Activated naive CD8-positive, alpha-beta T cell treated with anti-CD3 and anti-CD28 coated beads, Interleukin-2, amount 50 U/mL, for 16 hours (primary cell): ENCODE results near the gene FAM25G.

Experiments
- DNase-seq: peaks from one replicate; pipeline ENCODE4 v3.0.0-alpha.2; 2020; ENCODE audit warnings: low read depth, low spot score

The FAM25G gene

DNA sequence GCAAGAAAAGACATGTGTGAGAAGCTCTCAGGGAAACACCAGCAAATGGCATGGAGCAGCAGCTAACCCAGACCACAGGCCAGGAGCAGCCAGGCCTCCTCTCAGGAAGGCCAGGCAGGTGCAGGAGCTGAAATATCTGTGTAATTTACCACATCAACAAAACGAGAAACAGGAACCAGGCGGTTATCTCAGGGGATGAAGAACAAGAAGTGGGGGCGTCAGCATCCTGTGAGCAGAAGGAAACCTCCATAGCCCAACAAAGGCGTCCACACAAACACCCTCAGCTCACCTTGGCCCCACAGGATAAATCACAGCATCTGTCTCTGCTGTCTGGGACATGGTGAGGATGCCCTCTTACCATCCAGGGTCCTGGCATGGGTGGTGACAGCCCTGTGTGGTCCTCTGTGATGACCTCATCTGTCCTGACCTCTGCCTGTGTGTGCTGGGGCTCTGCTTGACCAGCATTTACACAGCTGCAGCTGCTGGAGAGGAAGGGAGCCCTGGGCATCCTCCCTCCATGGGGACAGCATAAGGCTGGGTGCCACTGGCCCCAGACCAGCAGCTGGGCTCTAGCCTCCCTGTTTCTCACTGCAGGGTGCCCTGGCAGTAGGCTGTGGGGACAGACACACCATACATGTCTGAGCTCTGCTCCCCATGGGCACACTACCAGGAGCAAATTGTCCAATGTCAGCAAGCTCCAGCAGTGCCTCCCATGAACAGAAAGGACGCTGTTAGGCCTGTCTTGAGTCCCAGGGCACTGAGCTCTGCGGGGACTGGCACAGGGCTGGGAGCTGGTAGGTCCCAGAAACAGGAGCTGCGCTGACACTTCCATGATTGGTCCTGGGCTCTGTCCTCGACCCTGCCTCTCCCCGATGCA is 42.2 kb downstream of the FAM25G start:
- no peak for DNase-seq

DNA sequence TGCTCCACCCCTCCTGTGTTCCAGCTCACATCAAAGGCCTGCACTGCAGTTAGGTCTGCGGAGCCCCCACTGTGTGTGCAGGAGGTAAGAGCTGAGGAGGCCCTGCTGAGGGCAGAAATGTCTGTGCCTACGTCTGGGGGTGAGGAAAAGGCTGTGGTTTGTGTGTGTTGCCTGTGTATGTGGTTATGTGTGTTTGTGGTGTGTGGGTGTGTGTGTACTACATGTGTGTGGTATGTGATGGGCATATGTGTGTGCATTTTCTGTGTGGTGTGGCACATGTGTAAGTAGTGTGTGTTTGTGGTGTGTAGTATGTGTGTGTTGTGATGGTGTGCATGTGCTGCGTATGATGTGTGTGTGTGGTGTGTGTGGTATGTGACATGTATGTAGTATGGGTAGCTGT is 43.8 kb downstream of the FAM25G start:
- DNase-seq: no peak

DNA sequence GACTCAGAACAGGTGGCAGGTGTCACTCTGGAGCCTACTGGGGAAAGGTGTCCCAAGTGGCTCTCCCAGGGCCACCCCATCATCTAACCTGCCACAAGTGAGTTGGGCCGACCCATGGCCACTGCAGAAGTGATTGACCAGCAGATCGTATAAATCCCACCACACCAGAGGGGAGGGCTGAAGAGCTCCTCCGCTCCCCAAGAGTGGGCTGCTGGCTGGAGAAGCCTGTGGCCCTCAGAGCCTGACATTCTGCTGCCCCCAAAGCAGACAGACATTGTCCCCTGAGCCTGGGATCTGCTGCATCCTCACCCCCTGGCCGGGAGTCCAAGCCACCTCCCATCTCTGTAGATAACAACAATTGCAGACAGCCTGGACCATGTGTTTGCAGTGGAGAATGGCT is 44.3 kb downstream of the FAM25G start:
- no peak for DNase-seq

DNA sequence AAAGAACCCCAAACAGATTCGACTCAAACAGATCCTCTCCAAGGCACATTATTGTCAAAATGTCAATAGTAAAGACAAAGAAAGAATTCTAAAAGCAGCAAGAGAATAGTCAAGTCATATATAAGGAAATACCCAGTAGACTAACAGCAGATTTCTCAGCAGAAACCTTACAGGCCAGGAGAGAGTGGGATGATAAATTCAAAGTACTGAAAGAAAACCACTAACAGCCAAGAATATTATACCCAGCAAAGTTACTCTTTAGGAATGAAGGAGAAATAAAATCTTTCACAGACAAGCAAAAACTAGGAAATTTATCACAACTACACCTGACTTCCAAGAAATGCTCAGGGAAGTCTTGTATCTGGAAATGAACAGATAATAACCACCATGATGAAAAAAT is 45.8 kb downstream of the FAM25G start:
- DNase-seq: no peak

- DNase-seq: no peak
These were observed 47.5 kb downstream of the FAM25G start for GRCh38 chr10:47444047-47444446.

DNA sequence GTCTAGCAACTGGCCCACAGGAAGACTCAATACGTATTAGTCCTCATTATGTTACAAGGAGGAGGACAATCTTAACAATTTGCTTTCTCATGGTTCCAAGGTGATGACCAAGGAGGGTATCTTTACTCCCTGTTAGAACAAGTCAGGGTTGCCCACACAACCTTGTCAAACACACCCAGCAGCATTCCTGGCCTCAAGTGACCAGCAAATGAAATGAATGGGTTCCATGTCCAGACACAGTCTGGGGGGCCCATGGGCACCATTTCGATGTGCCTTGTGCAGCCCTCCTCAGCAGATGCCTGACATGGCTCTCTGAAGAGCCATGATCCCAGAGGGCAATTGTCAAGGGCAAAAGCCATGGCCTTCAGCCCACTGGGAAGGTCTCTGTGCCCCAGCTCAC is 48.4 kb downstream of the FAM25G start:
- no peak for DNase-seq

DNA sequence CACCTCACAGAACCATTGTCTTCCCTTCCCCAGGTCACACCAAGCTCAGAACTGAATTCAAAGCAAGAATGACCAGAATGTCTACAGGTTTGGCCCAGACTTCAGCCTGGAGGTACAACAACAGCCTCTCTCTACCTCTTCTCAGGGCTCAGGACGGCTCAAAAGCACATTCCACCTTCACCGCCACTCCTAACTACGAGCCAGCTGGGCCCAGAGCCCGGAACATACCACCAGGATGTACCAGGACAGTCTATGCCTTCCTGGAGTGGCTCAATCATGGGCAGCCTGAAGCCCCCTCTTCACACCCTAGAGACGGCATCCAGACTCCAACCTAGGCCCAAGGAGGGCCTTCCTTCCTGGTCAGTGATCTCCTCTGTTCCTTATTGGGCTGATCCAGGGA is 49.1 kb downstream of the FAM25G start:
- DNase-seq: no peak

DNA sequence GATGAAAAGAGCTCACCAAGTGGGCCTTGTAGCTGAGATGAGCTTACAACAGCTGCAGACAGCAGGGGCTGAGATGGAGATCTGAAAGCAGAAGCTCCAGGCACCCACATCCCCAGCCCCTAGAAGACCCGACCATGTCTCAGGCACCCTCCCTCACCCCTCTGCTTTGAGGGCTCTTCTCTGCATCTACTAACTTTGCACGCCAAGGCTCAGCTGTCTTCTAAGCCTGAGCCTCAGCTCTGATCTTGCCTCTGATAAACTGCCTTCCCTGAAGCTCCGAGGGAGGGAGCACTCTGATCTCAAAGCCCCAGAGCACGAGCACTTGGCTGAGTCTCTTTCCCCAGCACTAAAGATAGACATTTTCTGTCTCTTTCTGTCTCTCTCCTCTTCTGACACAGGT is 49.6 kb downstream of the FAM25G start:
- DNase-seq: no peak

DNA sequence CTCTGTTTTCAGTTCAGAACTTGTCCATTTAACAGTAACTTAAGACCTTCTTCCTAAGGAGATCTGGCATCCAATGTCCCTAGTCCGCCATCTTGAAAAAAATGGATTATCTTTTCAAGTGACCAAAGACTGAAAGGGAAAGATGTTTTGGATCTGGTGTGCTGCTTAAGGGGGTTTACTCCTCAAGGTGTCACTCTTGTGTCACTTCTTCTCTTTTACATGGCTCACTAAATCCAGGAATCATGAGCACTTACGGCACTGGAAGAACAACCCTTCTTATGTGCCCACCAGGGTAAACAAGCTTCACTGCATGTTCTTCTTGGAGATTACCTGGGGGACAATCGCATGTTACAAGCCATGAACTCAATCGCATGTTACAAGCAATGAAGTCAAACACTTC is 51.3 kb downstream of the FAM25G start:
- DNase-seq: no peak

DNA sequence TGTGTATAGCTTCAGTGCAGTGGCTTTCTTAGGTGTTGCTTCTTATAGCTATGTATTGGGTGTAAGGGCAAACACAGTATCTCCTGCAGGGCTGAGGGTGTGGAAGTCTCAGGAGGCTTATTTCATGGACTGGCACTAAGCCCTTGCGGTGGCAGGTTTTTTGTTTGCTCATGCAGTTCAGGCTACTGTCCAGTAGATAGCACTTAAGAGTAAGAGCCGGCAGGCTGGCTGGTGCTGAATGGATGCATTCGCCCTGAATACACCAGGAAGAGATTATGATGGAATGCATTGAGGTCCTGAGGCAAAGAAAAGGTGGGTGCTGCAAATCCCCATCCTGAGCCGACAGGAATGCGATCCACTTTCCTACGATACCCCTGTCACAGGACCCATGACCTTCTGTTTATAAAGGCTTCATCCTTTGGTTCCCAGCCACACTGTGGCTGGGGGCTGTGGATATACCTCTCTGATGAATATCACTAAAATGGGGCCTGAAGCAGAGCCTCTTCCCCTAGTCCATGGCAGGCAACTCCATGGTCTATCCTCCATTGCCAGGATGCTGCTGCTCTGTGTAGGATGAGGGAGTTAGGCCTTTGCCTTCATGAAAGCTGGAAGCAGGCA is 52.5 kb downstream of the FAM25G start:
- DNase-seq: no peak
